NB4 (cell line): Measurements from ENCODE around the gene GSK3A.

Source experiments
- DNase-seq: peaks from one replicate; pipeline ENCODE4 v3.0.0; 2010; ENCODE audit warnings: low read depth
- H3K4me3 ChIP-seq: one replicate; pipeline ENCODE4 v1.5.1; 2011; ENCODE audit warnings: mild to moderate bottlenecking, low read depth, low read length, moderate library complexity
- CTCF ChIP-seq: IDR thresholded peaks from one replicate; pipeline ENCODE4 v1.5.1; 2012; ENCODE audit warnings: low read depth, low read length
- MAX ChIP-seq: IDR thresholded peaks from 2 replicates; pipeline ENCODE4 v1.6.1; 2011; ENCODE audit warnings: low read depth, low read length
- MYC ChIP-seq: IDR thresholded peaks from 2 replicates; pipeline ENCODE4 v1.6.1; 2011; ENCODE audit warnings: low read depth, low read length
- POLR2A ChIP-seq: IDR thresholded peaks from 2 replicates; pipeline ENCODE4 v1.6.1; 2011; ENCODE audit warnings: mild to moderate bottlenecking; ENCODE audit not compliant: insufficient read length; ENCODE audit errors: extremely low read depth

GSK3A gene

GRCh38 chr19:42271045-42271419 is 28.6 kb upstream of the GSK3A start:
- TF ChIP-seq CTCF (no peak), MAX (no peak), POLR2A (no peak), MYC (no peak)
- no peak for DNase-seq
- no peak overlapping the region for H3K4me3 ChIP-seq

DNA sequence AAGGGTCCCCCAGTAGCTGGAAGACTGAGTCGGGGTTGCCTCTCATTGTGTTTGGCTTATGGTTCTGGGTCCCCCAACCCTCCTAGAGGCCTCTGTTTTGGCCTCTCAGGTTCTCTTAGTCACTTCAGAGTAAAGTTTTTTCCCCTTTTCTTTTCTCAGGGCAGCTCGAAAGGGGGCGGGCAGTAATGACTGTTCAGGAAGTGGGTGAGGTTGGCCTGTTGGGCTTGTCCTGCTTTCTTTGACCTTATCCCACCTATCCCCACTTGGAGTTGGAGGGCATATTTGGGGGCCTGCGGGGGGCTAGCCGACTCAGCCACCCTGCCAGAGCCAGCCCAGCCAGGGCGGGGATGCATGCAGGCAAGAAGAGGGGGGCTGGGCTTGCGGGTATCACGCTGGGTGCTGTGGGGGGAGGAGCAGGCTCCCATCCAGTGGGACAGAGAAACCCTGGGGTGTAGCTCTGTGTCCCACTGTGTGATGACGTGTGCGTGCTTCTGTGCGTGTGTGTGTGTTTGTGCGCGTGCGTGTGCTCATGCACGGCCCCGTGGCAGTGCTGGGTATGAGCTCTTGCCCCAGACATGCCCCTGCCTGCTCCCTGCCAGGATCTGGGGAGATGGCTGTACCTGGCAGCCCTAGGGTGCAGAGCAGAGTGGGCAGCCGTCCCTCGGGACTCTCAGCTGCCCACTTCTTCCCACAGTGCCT is 28.1 kb upstream of the GSK3A start:
- DNase-seq: peak; percentile 60
- 0 out of 2 replicates have a peak, but pooled peaks have one; percentile 7 for TF ChIP-seq MYC
- no peak for TF ChIP-seq POLR2A
- peak overlapping the region; percentile 66 for H3K4me3 ChIP-seq

DNA sequence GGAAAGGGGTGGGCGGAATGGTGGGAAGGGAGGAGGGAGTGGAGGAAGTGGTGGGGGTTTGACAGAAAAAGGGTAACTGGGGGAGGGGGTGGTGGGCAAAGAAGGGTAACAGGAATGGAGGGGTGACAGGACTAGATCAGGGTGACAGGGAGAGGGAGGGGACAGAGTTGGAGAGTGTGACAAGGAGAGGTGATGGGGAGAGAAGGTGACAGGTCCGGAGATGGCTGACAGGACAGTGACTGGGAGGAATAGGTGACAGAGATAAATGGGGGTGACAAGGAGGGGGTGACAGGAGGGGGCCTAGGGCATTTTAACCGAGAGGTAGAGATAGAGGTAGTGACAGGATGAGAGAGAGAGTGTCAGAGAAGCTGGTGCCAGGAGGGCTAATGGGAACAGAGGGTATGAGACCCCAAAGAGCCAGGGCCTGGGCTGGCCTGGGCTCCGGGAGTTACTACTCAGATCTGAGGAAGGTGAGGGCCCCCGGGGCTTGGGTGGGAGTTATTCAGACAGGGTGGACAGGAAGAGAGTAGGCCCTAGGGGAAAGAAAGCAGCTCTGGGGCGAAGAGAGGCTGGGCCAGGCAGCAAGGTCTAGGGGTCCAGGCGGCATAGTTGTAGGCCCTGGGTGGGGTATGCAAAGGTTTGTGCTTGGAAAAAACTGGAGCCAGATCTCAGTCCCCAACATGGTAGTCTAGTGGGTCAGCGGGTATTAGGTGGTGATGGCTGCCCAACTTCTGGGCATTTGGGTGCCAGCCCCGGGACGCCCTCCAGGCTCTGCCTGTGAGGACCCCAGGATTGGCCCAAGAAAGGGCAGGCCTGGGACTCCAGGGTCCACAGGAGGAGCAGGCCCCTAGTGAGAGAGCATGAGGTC is 27.3 kb upstream of the GSK3A start:
- TF ChIP-seq MYC (no peak), CTCF (no peak), POLR2A (no peak), MAX (no peak)
- DNase-seq: no peak
- peak overlapping the region; percentile 66 for H3K4me3 ChIP-seq

GRCh38 chr19:42268704-42269477 is 26.5 kb upstream of the GSK3A start, which contains the start of gene CIC:
Gene CIC (plus strand): TSS chr19:42269252. CDS start chr19:42271784, 2,532 bp downstream.
- TF ChIP-seq MAX (no peak), MYC (no peak), CTCF (no peak), POLR2A (no peak)
- peak; percentile 99 for DNase-seq
- peak within 1 kb of the TSS; percentile 74 for H3K4me3 ChIP-seq

GRCh38 chr19:42268142-42268703 is 25.8 kb upstream of the GSK3A start:
- H3K4me3 ChIP-seq: peak overlapping the region; percentile 74
- peak; percentile 97 for DNase-seq
- TF ChIP-seq MYC: no peak; the same call in 1 of the 2 replicates
- TF ChIP-seq POLR2A: peak; percentile 25
- TF ChIP-seq CTCF: no peak
- TF ChIP-seq MAX: peak; percentile 93
